Panc1 (cell line): ENCODE data around the gene ZFYVE28. TPM values are rescaled to one million over a fixed set of nuclear protein-coding genes. Genes with fewer than 3 reads are reported as not detected.

Experiments used
- ATAC-seq: fragments of 200-7000 bp; cut with Tn5 transposase; 2 replicates; pipeline ENCODE4 v1.9.1; 2020; ENCODE audit warnings: mild to moderate bottlenecking, moderate library complexity
- BruUV-seq: library from RNA; stranded (reverse); fragments of 400-500 nt; replicated peaks from 2 replicates; lab custom pipeline; 2021; lab: Mats Ljungman, UMichigan
- CTCF ChIA-PET: fragments of 300-600 bp; sonication (Branson Sonifier 250); formaldehyde crosslinking; loops from one replicate; lab custom pipeline; 2022; ENCODE audit warnings: antibody characterized with exemption; lab: Charles Lee
- POLR2A ChIA-PET: fragments of 300-600 bp; sonication (Branson Sonifier 250); formaldehyde crosslinking; loops from one replicate; lab custom pipeline; 2022; ENCODE audit warnings: antibody characterized with exemption; lab: Charles Lee
- DNase-seq: peaks from one replicate; pipeline ENCODE4 v3.0.0-alpha.2; 2010; ENCODE audit warnings: low read depth, low spot score
- H3K27ac ChIP-seq: 2 replicates; pipeline ENCODE4 v1.5.1; 2011; ENCODE audit warnings: mild to moderate bottlenecking, low read length, inconsistent platforms
- H3K27me3 ChIP-seq: fragments of 200-500 bp; sonication (Bioruptor generic); 2 replicates; pipeline ENCODE4 v1.6.0; 2014; ENCODE audit warnings: low read length, inconsistent platforms; ENCODE audit not compliant: control insufficient read depth, insufficient read depth
- H3K36me3 ChIP-seq: fragments of 200-500 bp; sonication (Bioruptor generic); 2 replicates; pipeline ENCODE4 v1.5.1; 2014; ENCODE audit warnings: inconsistent platforms, mild to moderate bottlenecking, low read length, moderate library complexity; ENCODE audit not compliant: control insufficient read depth, insufficient read depth
- H3K4me1 ChIP-seq: 2 replicates; pipeline ENCODE4 v1.5.1; 2011; ENCODE audit warnings: inconsistent platforms, mild to moderate bottlenecking, low read length, moderate library complexity; ENCODE audit not compliant: control insufficient read depth, insufficient read depth
- H3K4me3 ChIP-seq, 2 experiments: 2 replicates each; pipeline ENCODE4 v1.5.1; 2011 to 2012; ENCODE audit warnings: low read depth in 2 of 2, low read length in 2 of 2, mild to moderate bottlenecking in 2 of 2, inconsistent platforms in 1 of 2, moderate library complexity in 1 of 2
- H3K9me3 ChIP-seq: fragments of 200-500 bp; sonication (Bioruptor generic); 2 replicates; pipeline ENCODE4 v1.5.1; 2014; ENCODE audit warnings: low read depth, mild to moderate bottlenecking, inconsistent platforms, low read length, moderate library complexity; ENCODE audit not compliant: control insufficient read depth, insufficient read depth
- CTCF ChIP-seq: fragments of 450-650 bp; IDR thresholded peaks from 2 replicates; pipeline ENCODE4 v1.5.1; 2017; ENCODE audit warnings: mild to moderate bottlenecking
- POLR2AphosphoS5 ChIP-seq: IDR thresholded peaks from 2 replicates; pipeline ENCODE4 v1.6.1; 2012; ENCODE audit warnings: mild to moderate bottlenecking, low read depth, low read length, moderate library complexity
- REST ChIP-seq, 2 experiments: IDR thresholded peaks; 2 replicates each; pipeline ENCODE4 v1.6.1; 2011 to 2012; ENCODE audit warnings: low read depth in 2 of 2, control low read depth in 1 of 2, low read length in 1 of 2, mild to moderate bottlenecking in 1 of 2, moderate library complexity in 1 of 2; ENCODE audit not compliant: insufficient read depth in 1 of 2
- SIN3A ChIP-seq: IDR thresholded peaks from 2 replicates; pipeline ENCODE4 v1.6.1; 2012; ENCODE audit warnings: low read depth, mild to moderate bottlenecking, low read length, moderate library complexity, borderline replicate concordance; ENCODE audit not compliant: insufficient read depth
- TCF7L2 ChIP-seq: IDR thresholded peaks from 2 replicates; pipeline ENCODE4 v1.6.1; 2011; ENCODE audit warnings: mild to moderate bottlenecking, low read depth, low read length, inconsistent platforms
- in situ Hi-C: cut with HindIII; loops from 2 replicates; pipeline ENCODE4 v1.10.0; 2016; ENCODE audit warnings: low sequenced_read_pairs, low pct_unique_long_range_greater_than_20kb
- intact Hi-C: fragments of 100-400 bp; cut with micrococcal nuclease; formaldehyde crosslinking; loops from one replicate; pipeline ENCODE4 v1.10.0; 2022; ENCODE audit not compliant: unreplicated experiment
- total RNA-seq: library from RNA; stranded (reverse); gene quantifications from one replicate; pipeline ENCODE4 v1.2.1, GENCODE V29; 2021; ENCODE audit not compliant: unreplicated experiment

The ZFYVE28 gene
- total RNA-seq, 1 experiment from 2014 or later = 11.9 TPM

- ChIA-PET POLR2A (no interaction called here), CTCF (no interaction called here)
- no peak for DNase-seq
- H3K4me3 ChIP-seq = no peak overlapping the region
- H3K4me1 ChIP-seq = no peaks in the 10 kb centered on the region; the same call in 1 of the 2 replicates
- no peak for ATAC-seq
- in situ Hi-C loops (no loop called here), intact Hi-C loops (no loop called here)
- H3K9me3 ChIP-seq = no peaks in the 10 kb centered on the region
- TF ChIP-seq SIN3A (no peak), TCF7L2 (no peak), REST (IDR thresholded peaks at IDR 0.05; ENCODE audit: insufficient read depth in 1 of 2, low read depth in 2 of 2, low read length in 1 of 2) (no peak), POLR2AphosphoS5 (no peak), CTCF (no peak)
- H3K27ac ChIP-seq = no peak overlapping the region
- H3K27me3 ChIP-seq = no peaks in the 10 kb centered on the region
- no peaks in the 10 kb centered on the region for H3K36me3 ChIP-seq
- BruUV-seq = no TSS peak
These were observed 167.2 kb downstream of the ZFYVE28 start for GRCh38 chr4:2251073-2251794.

GRCh38 chr4:2250357-2251072 is 167.9 kb downstream of the ZFYVE28 start:
- ChIA-PET POLR2A (no interaction called here), CTCF (interaction anchor here (0.7 kb wide), 1 partner anchor 209 kb away, joined by 3 read pairs; no protein-coding TSS in a partner anchor)
- Histone ChIP-seq H3K27ac (no peak overlapping the region), H3K27me3 (no peaks in the 10 kb centered on the region), H3K4me1 (no peaks in the 10 kb centered on the region), H3K9me3 (no peaks in the 10 kb centered on the region), H3K4me3 (no peak overlapping the region), H3K36me3 (no peaks in the 10 kb centered on the region)
- TF ChIP-seq CTCF (no peak), TCF7L2 (no peak), POLR2AphosphoS5 (no peak), REST (IDR thresholded peaks at IDR 0.05; ENCODE audit: insufficient read depth in 1 of 2, low read depth in 2 of 2, low read length in 1 of 2) (no peak), SIN3A (no peak)
- BruUV-seq = no TSS peak
- in situ Hi-C loops (no loop called here), intact Hi-C loops (no loop called here)
- ATAC-seq (no peak), DNase-seq (no peak)
